Embryonic facial prominence (tissue), 1 donor: ENCODE measurements around the gene CDH11.

Experiments
- DNase-seq: peaks from one replicate; pipeline ENCODE4 v3.0.0-alpha.2; 2016; ENCODE audit errors: extremely low spot score

The CDH11 gene

DNA sequence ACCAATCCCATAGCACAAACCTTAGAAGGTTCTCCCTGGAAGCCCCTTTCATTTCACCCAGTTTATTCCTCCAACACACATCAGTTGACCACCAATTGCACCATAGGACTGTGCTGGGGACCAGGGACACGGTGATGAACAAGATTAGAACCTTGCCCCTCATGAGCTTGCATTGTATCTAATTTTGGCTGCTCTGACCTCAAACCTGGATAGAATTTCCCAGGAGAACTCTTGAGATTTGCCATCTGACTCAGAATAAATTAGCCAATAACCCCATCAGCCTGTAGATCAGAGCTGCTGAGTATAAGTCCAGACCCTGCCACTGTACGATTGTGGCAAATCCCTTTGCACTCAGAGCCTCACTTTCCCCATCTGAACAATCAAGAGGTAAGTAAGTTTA, 52.1 kb downstream of the CDH11 start:
- no peak for DNase-seq

DNA sequence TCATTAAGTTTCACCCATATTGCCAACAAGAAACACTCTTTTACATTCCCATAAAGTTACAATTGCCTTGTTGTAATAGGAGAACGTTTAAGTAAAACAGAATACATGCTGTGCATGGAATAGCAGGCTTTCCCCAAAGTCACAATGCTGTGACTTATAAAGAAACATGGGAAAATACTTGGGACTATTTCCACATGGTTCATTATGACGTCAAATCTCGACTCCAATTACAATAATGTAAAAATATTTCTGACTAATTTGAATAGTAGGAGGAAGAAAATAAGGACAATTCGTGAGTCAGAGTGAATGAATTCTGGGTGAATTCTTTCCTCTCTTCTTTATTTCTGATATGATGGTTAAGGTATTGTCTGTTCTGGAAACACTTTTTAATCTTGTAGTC, 52.8 kb downstream of the CDH11 start:
- no peak for DNase-seq

- DNase-seq, result no peak
Observed at GRCh38 chr16:65068151-65068740, 53.6 kb downstream of the CDH11 start.

- no peak for DNase-seq
Observed at GRCh38 chr16:65066651-65067050, 55.2 kb downstream of the CDH11 start.

DNA sequence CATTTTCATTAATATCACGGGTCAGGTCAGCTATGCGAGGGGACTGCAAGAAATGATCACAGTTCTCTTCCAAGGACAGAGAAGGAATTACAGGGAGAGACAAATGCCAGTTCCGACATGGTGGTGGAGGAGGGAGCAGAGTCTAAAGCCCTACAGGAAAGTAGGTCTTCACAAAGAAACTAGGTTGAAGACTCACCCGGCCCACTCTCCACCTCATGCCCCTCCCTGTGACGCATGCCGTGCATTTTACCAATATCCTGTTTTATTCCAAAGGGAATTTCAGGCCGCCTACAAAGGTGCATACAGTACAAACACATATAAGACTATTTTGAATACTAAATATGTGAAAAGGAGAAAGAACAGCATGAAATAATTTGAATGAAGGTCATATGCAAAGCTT, 56.8 kb downstream of the CDH11 start:
- DNase-seq, result no peak

DNA sequence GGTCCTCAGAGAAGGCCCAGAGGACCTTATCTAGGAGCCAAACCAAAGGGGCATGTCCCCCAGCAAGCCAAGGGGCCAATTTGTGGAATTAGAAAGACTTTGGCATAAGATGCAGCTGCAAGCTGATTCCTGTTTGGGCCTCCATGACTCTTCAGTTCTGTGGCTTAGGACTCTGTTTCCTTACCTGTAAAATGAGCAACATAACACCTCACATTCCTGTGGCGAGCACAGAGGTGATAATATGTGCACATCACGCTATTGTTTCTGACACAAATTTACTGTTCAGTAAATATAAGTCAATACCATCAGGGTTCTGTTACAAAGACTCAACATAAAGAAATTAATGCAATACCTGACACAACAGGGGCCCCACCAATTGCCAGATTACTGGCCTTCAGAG, 57.7 kb downstream of the CDH11 start:
- DNase-seq, result no peak

DNA sequence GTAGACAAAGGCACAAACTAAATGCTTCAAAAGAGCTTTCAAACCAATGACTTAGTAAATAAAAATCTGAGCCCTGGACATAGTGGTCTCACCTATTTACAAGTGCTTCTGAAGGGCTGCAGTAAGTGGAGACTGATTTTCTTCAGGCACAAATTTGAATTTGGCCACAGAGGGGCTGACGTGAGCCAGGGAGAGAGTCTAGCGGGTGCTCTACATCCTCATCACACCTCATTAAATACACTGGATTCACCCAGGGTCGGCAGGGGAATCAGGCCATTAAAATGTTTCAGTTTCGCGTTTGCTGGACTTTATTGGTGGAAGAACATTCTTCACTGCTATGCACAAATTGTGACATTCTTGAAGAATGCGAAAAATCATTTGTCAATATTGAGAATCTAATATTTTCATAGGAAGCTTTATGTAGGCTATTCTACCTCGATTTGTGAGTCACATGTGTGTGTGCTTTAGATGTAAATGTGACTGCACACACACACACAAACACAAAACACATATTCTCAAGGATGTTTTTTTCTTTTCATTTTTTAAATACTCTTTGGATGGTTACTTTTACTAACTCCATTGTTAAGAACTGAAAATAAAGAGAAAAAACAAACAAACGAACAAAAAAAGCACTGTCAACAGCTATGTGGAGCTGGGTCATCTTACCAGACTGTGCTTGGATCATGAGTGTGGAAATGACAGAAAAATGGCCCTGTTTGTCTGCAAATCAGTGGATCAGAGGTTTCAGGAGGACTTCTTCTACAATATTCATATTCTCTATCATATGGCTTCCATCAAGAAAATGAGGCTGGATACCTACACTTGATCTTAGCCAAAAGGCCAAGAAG, 58.9 kb downstream of the CDH11 start:
- DNase-seq, result no peak

GRCh38 chr16:65061935-65062518, 59.8 kb downstream of the CDH11 start:
- no peak for DNase-seq

DNA sequence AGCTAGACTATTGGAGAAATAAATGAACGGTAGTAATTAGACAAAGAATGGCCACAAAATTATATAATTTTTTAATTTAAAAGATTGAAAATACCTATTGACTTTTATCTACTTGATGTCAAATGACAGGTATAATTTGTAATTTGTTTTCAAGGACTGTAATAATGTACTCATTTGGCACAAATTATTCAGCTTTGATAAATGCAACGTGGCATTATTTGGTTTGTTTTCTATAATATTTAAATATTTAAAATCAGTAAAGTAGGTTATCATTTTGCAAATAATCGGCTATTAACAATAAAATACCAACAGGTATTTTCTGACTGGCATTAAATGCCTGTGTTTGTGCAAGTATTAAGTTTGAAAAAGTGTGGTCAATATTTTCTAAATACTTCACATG, 60.6 kb downstream of the CDH11 start:
- no peak for DNase-seq

DNA sequence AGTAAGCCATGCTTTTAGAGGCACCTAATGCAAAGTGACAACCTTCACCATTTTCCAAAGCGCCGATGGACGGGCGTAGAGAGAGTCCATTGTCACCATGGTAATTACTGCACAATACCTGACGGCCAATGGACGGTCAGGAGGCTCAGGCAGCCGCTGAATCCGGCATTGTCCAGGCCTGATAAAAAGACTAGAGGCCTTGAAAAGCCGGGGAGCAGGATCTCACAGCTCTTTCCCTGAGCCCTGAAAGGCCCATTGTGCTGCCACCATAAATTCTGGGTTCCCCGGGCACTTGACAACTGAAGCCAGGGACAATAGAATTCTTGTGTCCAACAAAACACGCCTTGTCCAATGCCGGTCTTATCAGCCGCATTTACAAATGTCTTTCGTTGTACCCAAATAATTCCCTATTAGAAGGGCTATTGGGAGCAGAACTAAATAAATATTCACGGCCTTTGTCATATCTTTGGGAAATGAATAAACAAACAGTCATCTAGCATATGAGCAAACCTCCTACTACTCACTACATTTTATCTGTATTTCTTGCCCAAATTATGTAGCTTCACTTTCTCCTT, 62.4 kb downstream of the CDH11 start:
- no peak for DNase-seq

DNA sequence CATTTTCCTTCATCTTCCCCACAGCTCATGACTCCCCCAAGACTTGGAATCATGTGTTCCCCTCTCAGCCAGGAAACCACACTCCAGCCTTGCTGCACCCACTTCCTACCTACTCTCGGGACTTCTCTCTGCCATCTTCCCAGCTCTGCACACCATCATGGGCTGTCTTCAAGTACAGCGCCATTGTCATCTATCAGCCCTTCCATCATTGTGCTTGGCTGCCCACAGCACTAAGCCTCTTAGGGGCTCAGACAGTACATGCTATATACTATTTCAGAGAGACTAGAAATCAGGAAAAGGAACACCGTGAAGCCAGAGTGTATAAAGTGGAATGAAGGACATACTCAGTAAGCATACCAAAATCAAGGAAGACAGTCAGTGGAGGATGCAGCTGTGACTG, 64.7 kb downstream of the CDH11 start:
- DNase-seq, result no peak

DNA sequence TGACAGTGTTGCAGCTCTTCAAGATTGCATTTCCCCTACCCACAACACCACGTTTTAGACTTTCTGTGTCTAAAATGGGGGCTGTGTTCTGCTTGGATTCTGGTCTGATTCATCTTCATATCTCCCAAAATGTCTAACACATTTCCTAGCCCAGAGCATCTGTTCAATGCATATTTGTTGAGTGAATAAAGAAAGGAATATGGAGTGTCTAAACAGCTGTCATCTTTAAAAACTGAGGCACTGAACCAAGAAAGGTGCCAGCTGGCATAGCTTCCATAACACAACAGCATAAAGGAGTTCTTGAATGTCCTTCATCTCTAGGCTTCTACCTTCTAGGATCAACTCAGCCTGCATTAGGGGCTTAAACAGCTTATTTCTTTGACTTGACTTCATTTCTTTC, 67.4 kb downstream of the CDH11 start:
- no peak for DNase-seq

- no peak for DNase-seq
Observed at GRCh38 chr16:65049679-65050078, 72.2 kb downstream of the CDH11 start.

DNA sequence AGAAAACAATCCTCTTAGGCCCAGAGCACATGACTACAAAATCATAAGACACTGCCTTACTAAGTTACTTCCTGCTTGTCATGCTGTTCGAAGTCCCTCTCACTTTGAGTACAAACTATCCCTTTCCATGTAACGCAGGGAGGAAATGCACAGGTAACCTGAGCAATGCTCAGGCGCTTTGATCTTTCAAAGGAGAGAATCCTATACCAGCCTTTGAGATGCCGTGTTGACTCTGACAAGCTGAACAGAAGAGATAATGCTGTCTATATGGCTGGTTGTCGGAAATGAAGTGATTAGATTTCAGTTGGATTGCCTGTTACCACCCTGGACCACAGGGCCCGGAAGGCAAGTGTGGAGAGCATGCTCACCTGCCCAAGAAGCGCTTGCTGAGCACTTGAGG, 75.9 kb downstream of the CDH11 start:
- DNase-seq, result no peak

DNA sequence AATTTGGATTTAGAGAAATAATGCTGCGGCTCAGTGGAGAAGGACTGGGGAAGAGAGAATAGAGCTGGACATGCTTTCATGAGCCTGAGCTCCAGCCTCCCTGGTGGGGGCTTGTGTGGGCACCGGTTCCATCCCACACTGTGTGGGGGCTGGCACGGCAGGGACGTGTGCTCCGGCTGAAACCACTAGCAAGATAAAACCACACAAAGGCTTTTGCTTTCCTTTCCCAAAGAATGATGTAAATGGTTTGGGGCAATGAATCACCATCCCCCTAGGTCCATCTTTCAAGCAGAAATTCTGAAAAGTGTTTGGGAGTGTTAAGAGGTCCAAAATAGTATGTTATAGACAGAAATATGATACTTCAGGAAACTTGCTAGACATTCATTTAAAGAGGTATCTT, 77.0 kb downstream of the CDH11 start:
- no peak for DNase-seq

DNA sequence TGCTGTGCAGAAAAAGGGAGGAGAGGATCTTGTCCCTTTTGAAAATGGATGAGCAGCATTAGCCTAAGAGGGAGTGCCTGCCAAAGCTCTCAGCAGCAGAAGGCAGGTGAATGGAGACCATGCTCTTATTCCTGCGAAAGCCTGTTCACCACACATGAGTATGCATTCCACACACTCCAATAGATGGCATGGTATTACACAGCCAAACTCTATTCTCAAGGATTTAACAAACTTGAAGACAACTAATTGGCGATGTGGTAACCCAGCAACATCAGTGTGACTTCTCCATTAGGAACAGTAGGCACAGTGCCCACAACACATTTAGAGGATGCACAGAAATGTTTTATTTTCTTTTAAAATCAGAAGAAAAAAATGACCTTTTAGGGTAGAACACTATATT, 77.8 kb downstream of the CDH11 start:
- DNase-seq, result no peak

GRCh38 chr16:65042438-65043365, 79.2 kb downstream of the CDH11 start:
- no peak for DNase-seq

- DNase-seq, result no peak
Observed at GRCh38 chr16:65041667-65042066, 80.2 kb downstream of the CDH11 start.

GRCh38 chr16:65038100-65038499, 83.8 kb downstream of the CDH11 start:
- no peak for DNase-seq

DNA sequence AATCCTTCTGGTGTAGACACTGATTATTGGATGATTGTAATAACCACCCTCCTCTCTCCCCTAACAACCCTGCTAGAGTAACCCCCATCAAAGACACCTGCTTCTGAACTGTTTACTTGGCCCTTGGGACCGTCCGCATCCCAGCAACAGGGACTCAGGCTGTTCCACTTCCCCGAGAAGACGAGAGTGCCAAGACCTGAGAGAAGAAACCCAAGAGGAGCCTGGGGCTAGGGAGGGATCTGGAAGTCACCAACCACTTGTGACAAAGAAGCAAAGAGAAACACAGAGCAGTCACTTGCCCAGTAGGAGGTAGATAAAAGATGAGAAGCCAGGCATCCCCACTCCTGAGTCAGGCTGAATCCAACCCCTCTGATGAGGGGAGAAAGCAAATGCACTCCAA, 84.3 kb downstream of the CDH11 start:
- no peak for DNase-seq

- no peak for DNase-seq
Observed at GRCh38 chr16:65034915-65035314, 86.9 kb downstream of the CDH11 start.

DNA sequence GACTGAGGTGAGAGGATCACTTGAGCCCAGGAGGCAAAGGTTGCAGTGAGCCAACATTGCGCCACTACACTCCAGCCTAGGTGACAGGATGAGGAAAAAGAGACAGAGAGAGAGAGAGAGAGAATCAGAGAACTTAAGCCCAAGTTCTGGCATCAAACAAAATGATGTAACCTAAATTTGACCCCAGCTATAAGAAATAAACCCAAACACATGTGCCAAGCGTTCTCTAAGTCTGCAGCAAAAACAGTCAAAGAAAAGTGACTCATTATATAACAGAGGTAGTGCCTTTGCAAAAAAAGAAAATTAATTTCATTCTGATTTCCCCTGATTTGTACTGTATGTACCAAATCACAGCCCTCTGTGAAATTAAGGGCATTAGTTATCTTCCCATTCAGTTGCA, 89.5 kb downstream of the CDH11 start:
- DNase-seq, result no peak
